ENCODE measurements around the gene SMPX.
"Not testable (repeated sequence)": the region's sequence is repeated elsewhere in the genome, so short reads cannot be mapped to it uniquely, and the experiment has no call there.

The SMPX gene

DNA sequence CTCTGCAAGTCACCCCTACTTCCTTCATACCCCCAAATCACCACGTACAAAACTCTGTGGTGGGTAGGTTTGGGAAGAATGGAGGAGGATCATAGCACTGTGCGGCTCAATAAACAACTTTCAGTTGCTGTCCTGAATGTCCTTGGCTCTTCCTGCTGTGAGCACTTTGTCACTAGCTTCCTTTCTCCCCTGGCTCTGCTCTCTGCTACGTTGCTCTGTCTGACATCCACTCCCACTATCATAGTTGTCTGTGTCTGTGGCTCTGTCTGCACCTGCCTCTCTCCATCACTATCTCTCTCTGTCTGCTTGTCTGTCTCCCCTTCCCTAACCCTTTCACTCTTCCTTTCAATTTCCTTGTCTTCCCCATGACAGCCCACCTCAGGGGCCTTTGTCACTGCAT is 21.2 kb upstream of the SMPX start:
- Histone ChIP-seq H3K9ac (ENCODE audit: insufficient read length) (no peak overlapping the region), H3K36me3 (ENCODE audit: insufficient read depth, low read length) (no peaks in the 10 kb centered on the region), H3K4me3 (no peak overlapping the region), H3K9me3 (ENCODE audit: low read depth, low read length) (no peaks in the 10 kb centered on the region), H3K27ac (no peak overlapping the region)
- DNase-seq (ENCODE audit: low read depth, low spot score), result no peak
- TF ChIP-seq FOXP2 (optimal IDR thresholded peaks at IDR 0.05; ENCODE audit: control extremely low read depth, extremely low read length, insufficient read depth), result no peak
- no peak for TF ChIP-seq POLR2AphosphoS5 (IDR thresholded peaks at IDR 0.05; ENCODE audit: borderline replicate concordance, low read depth, low read length)
- no peak for TF ChIP-seq EZH2 (IDR thresholded peaks at IDR 0.05)

DNA sequence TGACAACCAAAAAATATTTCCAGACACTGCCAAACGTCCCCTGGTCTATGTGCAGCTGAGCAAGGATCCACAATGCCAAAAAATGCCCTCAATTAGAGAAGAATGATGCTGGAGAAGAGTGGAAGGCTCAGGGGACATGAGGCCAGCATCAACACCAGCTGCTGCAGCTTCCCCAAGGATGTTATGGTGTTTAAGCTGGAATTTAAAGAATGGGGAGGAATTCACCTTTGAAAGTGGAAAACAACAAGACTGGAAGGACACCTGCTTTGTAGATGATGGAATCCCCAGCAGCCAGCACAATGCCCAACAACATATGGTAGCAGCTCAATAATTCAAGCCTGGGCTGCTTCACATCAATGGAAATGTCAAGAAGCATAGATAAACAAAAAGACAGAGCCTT is 20.3 kb upstream of the SMPX start:
- Histone ChIP-seq H3K27ac (no peak overlapping the region), H3K36me3 (ENCODE audit: insufficient read depth, low read length) (no peaks in the 10 kb centered on the region), H3K9me3 (ENCODE audit: low read depth, low read length) (no peaks in the 10 kb centered on the region), H3K4me3 (no peak overlapping the region), H3K9ac (ENCODE audit: insufficient read length) (no peak overlapping the region)
- TF ChIP-seq FOXP2 (optimal IDR thresholded peaks at IDR 0.05; ENCODE audit: control extremely low read depth, extremely low read length, insufficient read depth) (no peak), EZH2 (IDR thresholded peaks at IDR 0.05) (no peak), POLR2AphosphoS5 (IDR thresholded peaks at IDR 0.05; ENCODE audit: borderline replicate concordance, low read depth, low read length) (no peak)
- no peak for DNase-seq (ENCODE audit: low read depth, low spot score)

DNA sequence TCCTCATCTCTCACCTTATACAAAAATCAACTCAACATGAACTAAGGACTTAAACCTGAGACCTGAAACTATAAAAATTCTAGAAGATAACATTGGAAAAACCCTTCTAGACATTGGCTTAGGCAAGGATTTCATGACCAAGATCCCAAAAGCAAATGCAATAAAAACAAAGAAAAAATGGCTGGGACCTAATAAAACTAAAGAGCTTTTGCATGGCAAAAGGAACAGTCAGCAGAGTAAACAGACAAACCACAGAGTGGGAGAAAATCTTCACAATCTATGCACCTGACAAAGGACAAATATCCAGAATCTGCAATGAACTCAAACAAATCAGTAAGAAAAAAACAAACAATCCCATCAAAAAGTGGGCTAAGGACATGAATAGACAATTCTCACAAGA is 17.2 kb upstream of the SMPX start:
- H3K36me3 ChIP-seq (ENCODE audit: insufficient read depth, low read length); DNase-seq (ENCODE audit: low read depth, low spot score); H3K9me3 ChIP-seq (ENCODE audit: low read depth, low read length); H3K9ac ChIP-seq (ENCODE audit: insufficient read length); H3K27ac ChIP-seq; H3K4me3 ChIP-seq: not testable (repeated sequence)

DNA sequence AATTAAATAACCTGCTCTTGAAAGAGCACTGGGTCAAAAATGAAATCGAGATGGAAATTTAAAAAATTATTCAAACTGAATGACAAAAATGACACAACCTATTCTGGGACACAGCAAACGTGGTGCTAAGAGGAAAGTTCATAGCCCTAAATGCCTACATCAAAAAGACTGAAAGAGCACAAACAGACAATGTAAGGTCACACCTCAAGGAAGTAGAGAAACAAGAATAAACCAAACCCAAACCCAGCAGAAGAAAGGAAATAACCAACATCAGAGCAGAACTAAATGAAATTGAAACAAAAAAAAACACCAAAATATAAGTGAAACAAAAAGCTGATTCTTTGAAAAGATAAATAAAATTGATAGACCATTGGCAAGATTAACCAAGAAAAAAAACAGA is 15.1 kb upstream of the SMPX start:
- DNase-seq (ENCODE audit: low read depth, low spot score); H3K36me3 ChIP-seq (ENCODE audit: insufficient read depth, low read length); H3K9ac ChIP-seq (ENCODE audit: insufficient read length); H3K4me3 ChIP-seq; H3K9me3 ChIP-seq (ENCODE audit: low read depth, low read length); H3K27ac ChIP-seq: not testable (repeated sequence)

DNA sequence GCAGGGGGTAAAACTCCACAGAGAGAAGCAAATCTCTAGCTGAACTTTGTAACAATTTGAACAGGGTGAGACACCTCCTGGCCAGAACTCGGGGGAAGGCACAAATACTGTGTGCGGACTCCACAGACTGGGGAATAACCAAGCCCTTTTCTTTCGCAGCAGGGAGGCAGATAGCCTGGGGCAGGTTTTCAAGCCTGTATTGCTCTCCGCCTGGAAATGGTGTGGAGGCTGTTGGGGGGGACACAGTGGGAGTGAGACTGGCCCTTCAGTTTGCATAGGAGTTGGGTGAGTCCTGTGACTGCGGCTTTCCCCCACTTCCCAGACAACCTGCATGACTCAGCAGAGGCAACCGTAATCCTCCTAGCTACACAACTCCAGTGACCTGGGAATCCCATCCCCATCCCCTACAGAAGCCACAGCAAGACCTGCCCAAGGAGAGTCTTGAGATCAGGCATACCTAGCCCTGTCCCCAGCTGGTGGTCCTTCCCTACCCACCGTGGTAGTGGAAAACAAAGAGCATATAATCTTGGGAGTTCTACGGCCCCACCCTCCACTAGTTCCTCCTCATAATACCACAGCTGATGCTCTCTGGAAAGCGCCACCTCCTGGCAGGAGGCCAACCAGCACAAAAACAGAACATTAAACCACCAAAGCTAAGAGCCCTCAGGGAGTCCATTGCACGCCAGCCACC is 12.9 kb upstream of the SMPX start:
- H3K9me3 ChIP-seq (ENCODE audit: low read depth, low read length), result no peaks in the 10 kb centered on the region
- no peak for TF ChIP-seq FOXP2 (optimal IDR thresholded peaks at IDR 0.05; ENCODE audit: control extremely low read depth, extremely low read length, insufficient read depth)
- TF ChIP-seq EZH2 (IDR thresholded peaks at IDR 0.05), result no peak
- TF ChIP-seq POLR2AphosphoS5 (IDR thresholded peaks at IDR 0.05; ENCODE audit: borderline replicate concordance, low read depth, low read length), result no peak
- DNase-seq (ENCODE audit: low read depth, low spot score), result no peak
- no peak overlapping the region for H3K9ac ChIP-seq (ENCODE audit: insufficient read length)
- no peaks in the 10 kb centered on the region for H3K36me3 ChIP-seq (ENCODE audit: insufficient read depth, low read length)
- H3K27ac ChIP-seq, result no peak overlapping the region
- H3K4me3 ChIP-seq, result no peak overlapping the region

DNA sequence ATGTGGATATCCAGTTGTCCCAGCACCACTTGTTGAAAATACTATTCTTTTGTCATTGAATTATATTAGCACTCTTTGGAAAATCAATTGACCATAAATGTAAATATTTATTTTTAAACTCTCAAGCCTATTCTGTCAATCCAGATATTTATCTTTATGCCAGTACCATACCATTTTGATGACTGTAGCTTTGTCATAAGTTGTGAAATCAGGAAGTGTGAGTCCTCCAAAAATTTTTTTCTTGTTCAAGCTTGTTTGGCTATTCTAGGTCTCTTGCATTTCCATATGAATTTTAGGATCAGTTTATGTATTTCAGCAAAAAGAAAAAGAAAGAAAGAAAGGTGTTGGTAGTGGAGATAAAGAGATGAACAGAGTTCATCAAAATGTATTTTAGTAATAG is 8.2 kb upstream of the SMPX start:
- H3K27ac ChIP-seq, result no peak overlapping the region
- H3K9ac ChIP-seq (ENCODE audit: insufficient read length), result no peak overlapping the region
- no peak for DNase-seq (ENCODE audit: low read depth, low spot score)
- H3K36me3 ChIP-seq (ENCODE audit: insufficient read depth, low read length), result no peaks in the 10 kb centered on the region
- H3K4me3 ChIP-seq, result no peak overlapping the region
- H3K9me3 ChIP-seq (ENCODE audit: low read depth, low read length), result no peaks in the 10 kb centered on the region
- TF ChIP-seq FOXP2 (optimal IDR thresholded peaks at IDR 0.05; ENCODE audit: control extremely low read depth, extremely low read length, insufficient read depth), result no peak
- TF ChIP-seq EZH2 (IDR thresholded peaks at IDR 0.05), result no peak
- TF ChIP-seq POLR2AphosphoS5 (IDR thresholded peaks at IDR 0.05; ENCODE audit: borderline replicate concordance, low read depth, low read length), result no peak

DNA sequence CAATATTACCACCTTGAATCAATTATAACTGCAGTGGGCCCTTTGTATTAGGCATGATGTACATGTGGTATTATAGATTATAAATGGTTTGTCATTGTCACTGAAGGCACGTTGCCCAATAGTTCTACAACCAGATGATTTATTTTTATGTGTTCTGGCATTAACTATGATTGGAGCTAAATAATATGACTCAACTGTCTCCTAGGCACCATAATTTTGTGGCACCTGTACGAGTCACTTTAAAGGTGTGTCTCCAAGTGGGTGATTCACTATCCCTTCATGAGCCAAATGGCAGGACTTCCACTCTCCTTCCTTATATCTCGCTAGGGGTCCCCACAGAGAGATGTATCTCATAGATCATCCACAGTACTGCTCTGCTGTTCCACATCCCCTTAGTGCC is 6.1 kb upstream of the SMPX start:
- Histone ChIP-seq H3K9me3 (ENCODE audit: low read depth, low read length) (no peaks in the 10 kb centered on the region), H3K4me3 (no peak overlapping the region), H3K9ac (ENCODE audit: insufficient read length) (no peak overlapping the region), H3K27ac (no peak overlapping the region), H3K36me3 (ENCODE audit: insufficient read depth, low read length) (no peaks in the 10 kb centered on the region)
- DNase-seq (ENCODE audit: low read depth, low spot score), result no peak
- TF ChIP-seq POLR2AphosphoS5 (IDR thresholded peaks at IDR 0.05; ENCODE audit: borderline replicate concordance, low read depth, low read length), result no peak
- no peak for TF ChIP-seq EZH2 (IDR thresholded peaks at IDR 0.05)
- no peak for TF ChIP-seq FOXP2 (optimal IDR thresholded peaks at IDR 0.05; ENCODE audit: control extremely low read depth, extremely low read length, insufficient read depth)

DNA sequence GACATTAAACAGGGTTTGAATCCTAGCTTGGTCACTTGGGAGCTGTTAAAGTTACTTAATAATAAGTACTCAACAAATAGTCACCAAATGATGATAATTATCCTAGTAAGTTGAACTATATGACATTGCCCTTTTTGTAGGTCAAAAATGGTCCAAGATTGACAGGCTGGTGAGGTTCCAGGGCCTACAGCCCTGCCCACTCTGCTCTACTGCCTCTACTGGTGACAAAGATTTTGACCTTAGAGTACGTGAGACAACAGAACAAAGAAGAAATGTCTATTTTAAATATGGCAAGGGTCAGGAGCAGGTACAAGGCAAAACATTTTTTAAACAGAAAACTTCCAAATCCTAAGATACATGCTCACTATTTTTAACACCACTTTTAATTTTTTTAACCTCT is 572 bp upstream of the SMPX start:
- DNase-seq (ENCODE audit: low read depth, low spot score), result no peak
- TF ChIP-seq FOXP2 (optimal IDR thresholded peaks at IDR 0.05; ENCODE audit: control extremely low read depth, extremely low read length, insufficient read depth) (no peak), EZH2 (IDR thresholded peaks at IDR 0.05) (no peak), POLR2AphosphoS5 (IDR thresholded peaks at IDR 0.05; ENCODE audit: borderline replicate concordance, low read depth, low read length) (no peak)
- no peaks in the 10 kb centered on the region for H3K36me3 ChIP-seq (ENCODE audit: insufficient read depth, low read length)
- H3K4me3 ChIP-seq, result no peak overlapping the region
- H3K9me3 ChIP-seq (ENCODE audit: low read depth, low read length), result no peaks in the 10 kb centered on the region
- H3K9ac ChIP-seq (ENCODE audit: insufficient read length), result no peak overlapping the region
- no peak overlapping the region for H3K27ac ChIP-seq

DNA sequence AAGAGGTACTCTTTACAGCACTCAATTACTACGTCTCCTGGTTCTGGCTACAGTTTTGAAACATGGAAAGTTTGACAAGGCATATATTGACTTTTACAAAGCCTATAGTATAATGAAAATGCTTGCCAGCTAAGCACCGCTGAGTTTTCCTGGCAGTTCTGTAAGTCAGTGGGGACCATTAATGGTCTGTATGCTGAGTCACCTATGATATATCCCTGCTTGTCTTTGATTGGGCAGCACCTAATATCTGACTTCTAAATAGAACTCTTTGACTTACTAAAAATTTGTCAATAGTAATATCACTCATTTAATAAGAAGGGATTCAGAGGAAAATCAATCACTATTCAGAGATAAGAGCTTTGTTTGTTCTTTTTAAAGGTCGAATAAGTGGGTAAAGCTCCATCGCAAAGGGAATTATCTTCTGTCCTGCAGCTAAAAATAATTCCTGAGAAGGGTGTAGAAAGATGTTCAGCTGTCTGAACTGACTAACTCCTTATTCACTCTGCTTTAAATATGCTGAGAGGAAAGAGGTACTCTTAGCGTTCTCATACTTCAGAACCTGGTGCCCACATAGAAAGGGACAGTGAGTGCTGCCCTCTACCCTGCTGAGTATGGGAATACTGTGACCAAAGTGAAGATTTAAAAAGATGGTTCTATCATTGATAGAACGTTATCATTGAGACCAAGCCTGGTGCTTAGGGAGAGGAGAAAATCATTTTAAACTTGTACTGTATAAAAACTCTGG is 959 bp downstream of the SMPX start:
- DNase-seq (ENCODE audit: low read depth, low spot score), result no peak

More for the DNA sequence above, 959 bp downstream of the SMPX start:
- Histone ChIP-seq H3K4me3 (no peak overlapping the region), H3K27ac (no peak overlapping the region), H3K9ac (ENCODE audit: insufficient read length) (no peak overlapping the region), H3K36me3 (ENCODE audit: insufficient read depth, low read length) (no peaks in the 10 kb centered on the region), H3K9me3 (ENCODE audit: low read depth, low read length) (no peaks in the 10 kb centered on the region)
- TF ChIP-seq FOXP2 (optimal IDR thresholded peaks at IDR 0.05; ENCODE audit: control extremely low read depth, extremely low read length, insufficient read depth) (no peak), EZH2 (IDR thresholded peaks at IDR 0.05) (no peak), POLR2AphosphoS5 (IDR thresholded peaks at IDR 0.05; ENCODE audit: borderline replicate concordance, low read depth, low read length) (no peak)
